HG02610 (cell line): ENCODE data around the gene ANO3.

Experiments
- ATAC-seq: cut with Tn5 transposase; IDR thresholded peaks from one replicate; pipeline ENCODE4 v1.9.1; 2021; ENCODE audit warnings: mild to moderate bottlenecking, moderate library complexity; ENCODE audit not compliant: unreplicated experiment

The ANO3 gene

DNA sequence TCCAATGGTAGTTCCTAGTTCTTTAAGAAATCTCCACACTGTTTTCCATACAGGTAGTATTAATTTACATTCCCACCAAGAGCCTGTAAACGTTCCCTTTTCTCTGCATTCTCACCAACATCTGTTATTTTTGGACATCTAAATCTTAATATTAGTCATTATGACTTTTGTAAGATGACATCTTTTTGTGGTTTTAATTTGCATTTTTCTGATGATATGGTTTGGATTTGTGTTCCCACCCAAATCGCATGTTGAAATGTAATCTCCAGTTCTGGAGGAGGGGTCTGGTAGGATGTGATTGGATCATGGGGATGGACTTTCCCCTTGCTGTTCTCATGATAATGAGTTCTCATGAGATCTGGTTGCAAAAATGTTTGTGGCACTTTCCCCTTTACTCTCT lies 151.2 kb downstream of the ANO3 start:
- ATAC-seq = no peak

DNA sequence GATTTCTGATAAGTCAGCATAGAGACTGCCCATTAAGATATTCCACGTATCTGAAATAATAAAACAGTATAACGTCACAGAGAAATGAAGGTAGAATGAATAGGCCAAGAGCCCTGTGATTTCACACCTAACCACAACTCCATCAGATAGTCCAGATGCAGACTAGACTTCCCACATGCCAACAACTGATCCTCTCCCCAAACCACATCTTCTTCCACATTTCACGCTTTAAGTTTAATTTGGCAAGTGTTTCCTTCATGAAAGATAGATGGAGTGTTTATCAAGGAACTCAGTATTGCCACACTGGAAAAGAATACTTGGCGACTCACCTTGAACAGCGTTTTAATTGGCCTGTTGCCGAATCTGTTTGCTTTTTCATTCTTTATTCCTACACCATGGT lies 158.6 kb downstream of the ANO3 start:
- no peak for ATAC-seq

DNA sequence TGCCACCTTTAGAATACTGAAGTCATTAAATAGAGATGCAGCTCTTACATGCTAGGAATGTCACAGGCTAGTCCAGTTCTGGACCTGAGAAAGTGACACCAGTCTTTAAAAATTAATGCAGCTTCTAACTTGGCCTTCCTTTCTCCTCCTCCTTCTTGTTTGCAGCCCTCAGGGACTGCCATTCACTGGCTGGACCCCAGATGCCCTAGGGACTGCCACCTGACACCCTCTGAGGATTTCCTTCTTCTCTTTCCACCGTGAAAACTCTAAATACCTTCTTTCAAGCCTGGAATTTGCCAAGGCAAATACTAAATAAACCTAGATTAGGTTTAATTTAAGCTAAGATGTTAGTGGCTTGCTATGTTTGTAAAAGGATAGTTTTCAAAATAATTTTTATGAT lies 161.7 kb downstream of the ANO3 start:
- no peak for ATAC-seq

DNA sequence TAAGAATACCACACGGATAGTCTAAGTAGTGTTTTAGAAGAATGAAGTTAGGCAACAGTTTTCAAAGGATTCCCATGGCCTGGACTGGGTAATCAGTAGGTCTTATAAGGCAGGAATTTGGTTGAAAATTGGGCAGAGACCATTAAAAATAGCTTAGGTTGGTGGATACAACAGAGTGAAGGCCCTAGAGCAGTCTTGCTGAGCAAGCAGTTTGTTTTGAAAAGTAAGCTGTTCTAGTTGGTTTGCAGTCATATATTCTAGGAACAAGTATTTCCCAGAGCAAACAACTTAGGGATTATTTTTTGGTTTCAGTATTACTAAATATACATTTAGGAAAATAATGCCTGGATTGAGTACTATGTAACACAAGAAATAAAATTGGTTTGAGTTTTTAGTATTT lies 175.3 kb downstream of the ANO3 start:
- no peak for ATAC-seq

DNA sequence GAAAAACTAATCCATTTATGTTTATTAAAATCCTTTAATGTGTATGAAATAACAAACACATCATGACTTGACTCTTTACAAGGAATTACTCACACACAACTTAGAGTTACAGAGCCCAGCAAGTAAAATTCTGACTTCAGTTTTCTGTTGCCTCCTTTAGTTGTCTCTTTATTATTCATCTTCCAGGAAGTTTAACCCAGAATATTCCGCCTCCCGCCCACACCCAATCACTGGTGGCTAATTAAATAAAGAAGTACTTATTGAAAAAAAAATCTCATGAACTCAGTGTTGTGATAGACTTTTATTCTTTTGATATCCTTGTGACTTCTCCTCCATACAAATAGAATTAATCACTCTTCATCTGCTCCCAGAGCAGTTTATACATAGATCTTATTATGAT lies 178.2 kb downstream of the ANO3 start:
- ATAC-seq = no peak

DNA sequence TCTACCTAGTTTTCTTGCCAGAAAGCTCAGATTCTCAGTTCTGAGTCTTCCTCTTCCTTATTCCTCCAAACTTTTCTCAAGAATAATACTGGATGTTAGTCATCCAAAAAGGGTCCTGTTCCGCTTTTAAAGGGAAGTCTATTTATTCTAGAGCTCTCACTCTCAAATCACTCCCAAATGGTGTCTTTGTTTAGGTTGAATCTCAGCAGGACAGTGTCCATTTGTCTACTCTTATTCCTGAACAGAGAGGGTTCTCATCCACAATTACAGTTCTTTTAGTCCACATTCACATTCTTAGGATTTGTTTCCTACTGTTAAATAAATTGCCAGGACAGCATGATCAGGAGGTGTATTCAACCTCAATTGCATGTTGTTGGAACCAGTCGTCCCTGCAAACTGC lies 178.8 kb downstream of the ANO3 start:
- ATAC-seq = no peak

DNA sequence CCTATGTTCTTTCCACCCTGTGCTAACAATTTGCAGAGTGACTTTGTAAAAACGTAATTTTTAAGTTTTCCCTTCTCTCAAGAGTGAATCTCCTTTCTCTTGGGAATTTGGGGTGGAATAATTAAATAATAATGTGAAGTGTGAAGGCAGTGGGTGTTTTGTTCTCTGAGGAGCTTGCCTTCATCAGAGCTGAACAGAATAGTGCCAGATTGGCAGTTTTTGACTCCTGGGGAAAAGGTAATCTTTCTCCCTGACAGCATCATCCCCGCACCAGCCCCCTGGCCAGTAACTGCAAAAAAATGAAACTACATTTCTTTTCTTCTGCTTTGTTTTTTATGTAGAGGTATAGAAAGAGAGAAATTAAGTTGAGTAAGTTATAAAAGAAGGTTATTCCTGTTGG lies 180.3 kb downstream of the ANO3 start:
- ATAC-seq = no peak

DNA sequence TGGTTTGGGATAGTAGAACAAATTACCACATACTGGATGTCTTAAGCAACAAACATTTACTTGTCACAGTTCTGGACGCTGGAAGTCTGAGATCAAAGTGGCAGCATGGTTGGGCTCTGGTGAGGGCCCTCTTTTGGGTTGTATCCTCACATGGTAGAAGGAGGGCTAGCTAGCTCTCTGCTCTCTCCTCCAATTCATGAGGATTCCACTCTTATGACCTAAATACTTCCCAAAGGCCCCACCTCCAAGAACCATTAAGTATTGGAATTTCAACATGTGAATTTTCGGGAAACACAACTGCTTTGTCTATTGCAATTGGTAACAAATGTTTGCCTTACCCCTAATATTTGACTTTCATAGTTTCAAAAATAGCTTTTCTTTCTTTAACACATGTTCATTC lies 187.5 kb downstream of the ANO3 start:
- no peak for ATAC-seq

DNA sequence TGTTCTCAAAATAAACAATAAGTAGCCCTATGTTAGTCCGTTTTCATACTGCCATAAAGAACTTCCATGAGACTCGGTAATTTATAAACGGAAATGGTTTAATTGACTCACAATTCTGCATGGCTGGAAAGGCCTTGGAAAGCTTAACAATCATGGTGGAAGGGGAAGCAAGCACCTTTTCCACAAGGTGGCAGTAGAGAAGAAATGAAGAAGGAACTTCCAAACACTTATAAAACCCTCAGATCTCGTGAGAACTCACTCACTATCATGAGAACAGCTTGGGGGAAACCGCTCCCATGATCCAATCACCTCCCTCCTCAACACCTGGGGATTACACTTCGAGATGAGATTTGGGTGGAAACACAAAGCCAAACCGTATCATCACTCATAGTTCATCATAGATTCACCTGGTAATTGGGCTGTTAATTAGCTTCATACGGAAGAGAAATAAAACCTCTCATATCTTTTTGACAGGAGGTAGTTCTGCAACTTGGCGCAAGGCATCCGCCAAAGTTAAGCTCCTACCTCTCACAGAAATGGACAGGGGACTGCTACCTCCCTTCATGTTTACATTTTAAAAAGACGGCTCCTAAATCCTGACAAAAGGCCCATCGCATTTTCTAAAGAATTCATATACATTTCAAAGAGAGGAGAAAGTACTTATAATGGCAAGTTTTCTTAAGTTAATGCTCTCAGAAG lies 191.1 kb downstream of the ANO3 start:
- no peak for ATAC-seq

DNA sequence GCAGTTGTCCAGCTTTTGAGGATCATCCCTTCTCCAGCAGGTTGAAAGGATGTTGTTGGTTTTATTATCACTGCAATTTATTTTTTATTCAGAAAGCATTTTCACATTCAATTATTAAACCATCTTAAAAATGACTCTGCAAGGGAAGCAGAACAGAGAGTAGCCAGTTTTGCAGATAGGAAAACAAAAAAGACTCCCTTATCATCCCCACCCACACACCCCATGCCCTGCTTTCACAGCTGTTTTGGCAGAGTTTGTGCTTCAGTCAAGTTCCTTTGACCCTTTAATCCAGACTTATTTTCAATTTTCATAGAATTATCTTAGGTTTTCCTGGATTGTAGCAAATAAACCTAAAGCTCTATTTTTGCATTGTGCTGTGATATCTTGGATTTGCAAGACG lies 195.8 kb downstream of the ANO3 start:
- no peak for ATAC-seq

DNA sequence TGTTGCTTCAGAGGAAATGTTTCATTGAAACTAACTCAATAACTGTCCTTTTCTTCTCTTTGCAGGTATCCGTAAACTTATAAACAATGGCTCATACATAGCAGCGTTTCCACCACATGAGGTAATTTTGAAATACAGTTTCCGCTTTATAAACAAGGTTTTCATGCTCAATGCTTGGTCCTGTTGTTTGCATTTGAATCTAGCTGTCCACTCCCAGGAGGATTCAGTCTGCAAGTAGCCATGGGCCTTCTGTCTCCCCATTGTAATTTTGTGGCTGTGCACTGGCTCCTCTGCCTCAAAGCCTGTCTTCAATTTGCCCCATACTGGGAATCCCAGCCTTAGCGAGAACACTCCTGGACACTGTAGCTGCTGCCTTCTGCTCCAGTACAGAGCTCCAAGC lies 205.4 kb downstream of the ANO3 start:
- no peak for ATAC-seq

DNA sequence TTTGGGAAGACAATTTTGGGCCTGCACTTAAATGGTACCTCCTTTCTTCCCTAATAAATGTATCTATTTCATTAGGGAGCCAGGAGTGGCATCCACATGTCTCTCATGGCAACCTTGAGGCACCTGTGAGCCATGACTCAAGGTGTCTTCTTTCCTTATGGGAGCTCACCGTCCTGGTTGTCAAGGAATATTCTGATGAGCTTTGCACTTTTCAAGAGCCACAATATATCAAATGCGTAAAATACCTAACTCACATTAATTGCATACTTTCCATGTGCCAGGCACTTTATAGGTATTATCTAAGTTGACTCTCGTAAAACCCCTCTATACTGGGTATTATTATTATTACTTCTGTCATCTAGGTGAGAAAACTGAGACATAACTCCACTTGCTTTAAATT lies 207.6 kb downstream of the ANO3 start:
- ATAC-seq = no peak

DNA sequence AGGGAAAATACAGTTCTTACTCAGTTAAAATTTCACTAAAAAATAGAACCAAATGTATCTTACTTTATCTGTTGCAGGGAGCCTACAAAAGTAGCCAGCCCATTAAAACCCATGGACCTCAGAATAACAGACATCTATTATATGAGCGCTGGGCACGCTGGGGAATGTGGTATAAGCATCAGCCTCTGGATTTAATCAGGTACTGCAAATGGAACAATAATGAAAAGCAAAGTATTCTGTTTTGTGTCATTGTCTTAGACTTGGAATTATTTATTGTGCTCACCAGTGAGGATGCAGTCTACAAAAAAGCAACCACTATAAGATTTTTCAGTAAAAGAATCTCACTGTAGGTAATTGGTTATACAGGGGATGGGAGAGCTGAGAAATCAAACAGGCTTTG lies 209.9 kb downstream of the ANO3 start:
- ATAC-seq = no peak

DNA sequence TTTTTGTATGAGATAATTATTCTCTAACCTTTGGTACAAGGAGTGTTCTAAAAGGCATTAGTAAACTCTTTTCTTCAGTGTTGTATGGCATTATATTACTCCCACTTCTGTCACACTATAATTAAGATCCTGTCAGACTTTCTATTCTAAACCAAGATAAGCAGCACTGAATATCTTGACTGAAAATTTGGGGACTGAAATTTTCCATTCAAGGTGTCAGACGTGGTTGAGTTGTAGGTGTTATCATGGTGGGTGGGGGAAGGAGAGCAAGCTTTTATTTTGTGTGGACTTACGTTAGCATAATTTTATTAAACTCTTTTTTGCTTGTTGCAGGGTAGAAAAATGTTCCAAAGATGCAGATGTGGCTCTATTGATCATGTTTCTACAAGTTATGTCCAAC lies 217.2 kb downstream of the ANO3 start:
- no peak for ATAC-seq

DNA sequence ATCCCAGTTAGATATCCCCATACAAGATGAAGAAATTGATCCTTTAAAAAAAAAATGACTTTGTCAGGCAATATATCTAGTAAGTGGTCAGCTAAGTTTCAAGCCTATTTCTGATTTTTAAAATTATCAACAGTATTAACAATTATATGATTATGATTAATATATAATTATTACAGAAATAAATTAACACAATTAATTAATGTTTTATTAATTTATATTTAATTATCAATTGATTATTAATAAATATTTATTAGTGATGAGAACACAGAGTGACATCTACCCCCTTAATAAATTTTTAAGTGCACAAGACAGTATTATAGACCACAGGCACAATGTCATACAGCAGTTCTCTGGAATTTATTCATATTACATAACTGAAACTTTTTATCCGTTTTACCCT lies 218.1 kb downstream of the ANO3 start:
- no peak for ATAC-seq

DNA sequence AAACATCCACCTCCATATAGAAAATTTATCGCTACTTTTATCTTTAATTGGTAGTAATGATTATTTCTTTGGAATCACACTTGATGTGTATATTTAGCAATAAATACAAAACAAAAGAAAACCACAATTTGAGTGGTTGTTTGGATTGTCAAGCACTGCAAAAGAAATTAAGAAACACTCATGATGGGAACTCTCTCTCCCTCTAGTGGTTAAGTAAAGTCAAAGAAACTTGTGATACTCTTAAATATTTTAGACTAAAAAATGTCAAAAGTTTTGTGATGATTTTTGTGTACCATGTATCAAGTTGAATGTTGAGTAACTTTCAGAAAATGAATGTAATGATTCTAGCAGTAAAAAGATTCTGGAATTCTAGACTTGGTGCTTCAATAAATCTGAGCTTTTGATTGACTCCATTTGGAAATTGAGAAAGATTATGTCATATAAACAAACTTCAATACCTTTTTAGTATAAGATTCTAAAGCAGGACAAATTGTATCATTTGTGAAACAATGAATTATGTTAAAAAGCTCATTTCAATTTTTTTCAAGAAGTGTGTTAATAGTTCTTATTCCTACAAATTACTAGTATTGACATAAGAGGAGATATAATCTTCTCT lies 219.4 kb downstream of the ANO3 start:
- no peak for ATAC-seq

DNA sequence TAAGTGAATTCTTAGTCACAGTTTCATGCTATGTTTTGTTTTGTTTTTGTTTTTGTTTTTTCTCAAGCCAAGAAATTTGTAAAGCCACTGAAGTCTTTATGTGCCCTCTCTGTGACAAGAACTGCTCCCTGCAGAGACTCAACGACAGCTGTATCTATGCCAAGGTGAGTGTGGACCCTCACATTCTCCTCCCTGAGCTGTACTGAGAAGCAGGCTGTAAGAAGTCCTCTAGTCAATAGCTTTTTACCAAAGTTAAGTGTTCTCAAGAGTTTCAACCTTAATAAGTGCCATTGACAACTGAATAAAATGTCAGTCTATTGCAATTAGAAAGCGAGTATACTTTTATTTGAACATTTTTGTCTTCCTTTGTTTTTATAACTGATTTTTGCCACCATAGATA lies 221.3 kb downstream of the ANO3 start:
- ATAC-seq = no peak

DNA sequence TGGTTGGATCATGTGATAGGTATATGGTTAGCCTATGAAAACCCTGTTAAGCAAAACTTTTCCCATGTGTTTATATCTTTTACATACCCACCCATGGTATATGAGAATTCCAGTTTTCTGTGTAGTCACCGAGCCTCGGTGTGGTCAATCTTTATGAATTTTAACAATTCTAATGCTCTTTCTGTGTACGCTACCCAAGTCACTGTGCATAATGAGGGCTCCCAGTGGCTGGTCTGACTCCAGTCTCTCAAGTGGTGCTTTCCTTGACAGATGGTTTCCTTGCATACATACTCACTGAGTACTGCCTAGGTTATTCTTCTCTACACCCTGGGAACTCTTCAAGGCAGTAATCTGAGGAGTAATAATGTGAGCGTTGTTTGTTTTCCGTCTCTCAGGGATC lies 222.5 kb downstream of the ANO3 start:
- ATAC-seq = no peak

DNA sequence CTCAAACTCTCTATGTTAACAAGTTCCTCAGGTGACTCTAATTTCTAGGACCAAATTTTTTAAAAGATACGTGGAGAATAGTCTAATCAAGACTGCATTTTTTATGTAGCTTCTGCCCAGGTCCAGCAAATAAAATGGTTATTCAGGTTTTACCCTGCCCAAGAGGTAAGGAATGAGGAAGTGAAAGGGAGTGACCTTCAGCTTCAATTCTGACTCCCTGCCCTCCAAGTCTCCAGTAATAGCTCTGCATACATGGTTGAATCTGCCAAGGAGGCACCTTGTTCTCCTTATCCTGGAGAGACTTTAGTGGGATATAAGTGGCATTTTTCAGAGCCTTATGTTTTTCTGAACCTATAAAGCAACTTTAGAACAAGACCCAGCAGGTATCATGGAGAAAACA lies 224.7 kb downstream of the ANO3 start:
- ATAC-seq = no peak

DNA sequence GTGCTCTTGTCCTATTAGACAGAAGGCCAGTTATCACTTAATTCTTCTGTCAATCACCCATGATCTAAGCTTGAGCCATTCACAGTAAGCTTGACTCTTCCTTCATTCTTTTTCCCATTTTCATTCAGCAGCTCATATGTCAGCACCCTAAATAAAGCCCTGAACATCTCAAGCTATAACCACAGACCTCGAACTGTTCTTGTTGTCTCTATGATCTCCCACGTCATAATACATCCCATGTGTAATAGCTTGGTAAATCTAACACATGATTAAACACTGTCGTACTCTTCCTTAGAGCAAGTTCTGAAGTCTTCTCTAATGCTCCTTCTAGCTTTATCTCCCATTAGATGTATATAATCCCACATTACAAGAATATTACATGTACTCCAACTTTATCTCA lies 225.7 kb downstream of the ANO3 start:
- ATAC-seq = no peak

DNA sequence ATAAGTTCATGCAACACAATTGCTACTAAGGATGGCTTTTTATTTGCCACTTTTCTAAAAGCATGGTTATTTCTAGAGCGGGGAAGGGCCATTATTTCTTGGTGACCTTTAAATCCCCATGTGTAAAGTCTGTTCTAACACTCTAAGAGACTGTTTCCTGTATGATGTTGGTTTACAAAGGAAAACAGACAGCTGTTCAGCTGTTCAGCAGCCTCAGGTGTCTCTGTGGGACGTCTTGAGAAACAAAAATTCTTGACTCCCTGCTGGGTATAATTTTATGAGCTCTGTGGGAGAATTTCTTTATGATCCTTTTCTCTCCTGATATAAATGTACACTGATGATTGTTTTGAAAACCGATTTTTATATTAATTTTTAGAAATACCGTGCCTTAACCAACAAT lies 226.3 kb downstream of the ANO3 start:
- no peak for ATAC-seq

DNA sequence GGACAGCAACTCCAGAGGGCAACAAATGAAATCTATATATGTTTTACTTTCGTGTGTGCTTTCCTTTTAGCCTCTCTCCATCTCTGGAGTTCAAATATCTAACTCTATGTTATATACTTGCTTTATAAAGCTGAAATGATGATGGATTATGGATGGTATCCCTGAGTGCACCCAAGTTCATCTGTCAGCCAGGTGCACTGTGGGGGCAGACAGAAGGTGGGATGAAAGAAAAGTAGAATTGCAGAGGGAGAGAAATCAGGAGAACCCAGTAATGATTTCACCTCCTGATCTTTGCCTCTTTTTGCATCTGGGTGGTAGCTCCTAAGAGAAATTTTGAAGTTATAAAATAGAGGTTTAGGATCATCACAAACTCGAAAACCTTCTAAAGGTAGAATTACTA lies 237.7 kb downstream of the ANO3 start:
- no peak for ATAC-seq
